HL-60 (cell line): Measurements from ENCODE around the gene STPG2.

Source experiments
- CTCF ChIP-seq: IDR thresholded peaks from one replicate; pipeline ENCODE4 v1.5.1; 2011; ENCODE audit warnings: low read length, control low read depth, inconsistent platforms; ENCODE audit not compliant: insufficient read depth
- POLR2AphosphoS5 ChIP-seq: IDR thresholded peaks from 2 replicates; pipeline ENCODE4 v1.6.1; 2012; ENCODE audit warnings: low read depth
- SPI1 ChIP-seq: IDR thresholded peaks from 2 replicates; pipeline ENCODE4 v1.6.1; 2012; ENCODE audit warnings: low read depth, mild to moderate bottlenecking, borderline replicate concordance

DNA sequence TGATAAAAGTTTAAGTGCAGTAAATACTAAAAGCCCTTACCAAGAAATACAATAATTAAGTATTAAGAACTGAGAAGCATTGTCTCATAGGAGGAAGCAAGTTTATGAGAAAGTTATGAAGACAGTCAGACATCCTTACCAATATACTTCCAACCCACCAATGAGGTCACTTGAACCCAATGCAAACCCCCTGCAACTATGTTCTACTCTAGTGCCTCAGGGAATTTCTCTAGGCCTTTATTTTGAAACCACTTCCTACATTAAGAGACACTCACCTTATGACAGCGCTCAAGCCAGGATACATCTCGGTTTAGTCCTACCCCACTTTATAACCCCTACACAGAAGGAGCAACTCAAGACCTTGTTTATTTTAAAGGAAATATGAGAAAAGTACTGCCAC is 61.3 kb downstream of the STPG2 start:
- no peak for TF ChIP-seq CTCF
- no peak for TF ChIP-seq POLR2AphosphoS5
- TF ChIP-seq SPI1 = no peak
